HCT116 (cell line): ENCODE measurements around the gene PTGES2. TPM values are rescaled to one million over a fixed set of nuclear protein-coding genes. Genes with fewer than 3 reads are reported as not detected.

Experiments used
- ATAC-seq: fragments of 200-7000 bp; cut with Tn5 transposase; 2 replicates; pipeline ENCODE4 v1.9.1; 2020; ENCODE audit warnings: mild to moderate bottlenecking, moderate library complexity
- BruUV-seq: library from RNA; stranded (reverse); fragments of 400-500 nt; replicated peaks from 2 replicates; lab custom pipeline; 2021; lab: Mats Ljungman, UMichigan
- CTCF ChIA-PET: fragments of 300-600 bp; sonication (Branson Sonifier 250); formaldehyde crosslinking; loops from one replicate; lab custom pipeline; 2021; ENCODE audit warnings: antibody characterized with exemption; lab: Charles Lee
- POLR2A ChIA-PET: fragments of 300-600, 350-600 bp; sonication (Branson Sonifier 250); formaldehyde crosslinking; loops from one replicate; lab custom pipeline; 2021; ENCODE audit warnings: antibody characterized with exemption; lab: Charles Lee
- RAD21 ChIA-PET, 2 experiments: fragments of 300-600 bp; sonication (Branson Sonifier 250); formaldehyde crosslinking; loops; one replicate each; lab custom pipeline; 2023; ENCODE audit warnings: low total read pairs in 2 of 2; ENCODE audit not compliant: uncharacterized antibody in 2 of 2, unreplicated experiment in 2 of 2, low non-redundant PET in 1 of 2; lab: Charles Lee
- DNase-seq: peaks from one replicate; pipeline ENCODE4 v3.0.0-alpha.2; 2010; ENCODE audit warnings: low read depth, low spot score
- H2AFZ ChIP-seq: fragments of 200-600 bp; shearing (Covaris generic), sonication (generic); 2 replicates; pipeline ENCODE4 v1.6.1; 2017; ENCODE audit warnings: low read depth, mixed run types, mixed read lengths, antibody characterized with exemption, low read length; ENCODE audit not compliant: poor library complexity, severe bottlenecking
- H3K27ac ChIP-seq: 2 replicates; pipeline ENCODE4 v1.5.1; 2012; ENCODE audit warnings: low read depth, low read length
- H3K27me3 ChIP-seq: fragments of 200-600 bp; sonication (generic); 2 replicates; pipeline ENCODE4 v1.6.1; 2016; ENCODE audit warnings: mixed run types, low read length, mixed read lengths; ENCODE audit not compliant: insufficient read depth
- H3K36me3 ChIP-seq, 2 experiments: fragments of 200-500 bp in 1 of 2; fragments of 200-600 bp in 1 of 2; sonication (Bioruptor generic) in 1 of 2; sonication (generic) in 1 of 2; 2 replicates each; pipeline versions ENCODE4 v1.5.1 to v1.6.1; 2014 to 2016; ENCODE audit warnings: low read length in 2 of 2, inconsistent platforms in 1 of 2, mixed read lengths in 1 of 2, mixed run types in 1 of 2; ENCODE audit not compliant: insufficient read depth in 2 of 2, control insufficient read depth in 1 of 2
- H3K4me1 ChIP-seq, 2 experiments: fragments of 200-600 bp in 1 of 2; sonication (generic) in 1 of 2; 2 replicates each; pipeline versions ENCODE4 v1.5.1 to v1.6.1; 2012 to 2017; ENCODE audit warnings: low read length in 2 of 2, inconsistent platforms in 1 of 2, mild to moderate bottlenecking in 1 of 2, mixed read lengths in 1 of 2, mixed run types in 1 of 2, moderate library complexity in 1 of 2; ENCODE audit not compliant: insufficient read depth in 2 of 2, control insufficient read depth in 1 of 2
- H3K4me2 ChIP-seq: fragments of 200-600 bp; sonication (generic); 2 replicates; pipeline ENCODE4 v1.6.1; 2017; ENCODE audit warnings: mixed run types, low read length, mixed read lengths
- H3K4me3 ChIP-seq, 2 experiments: fragments of 200-600 bp in 1 of 2; sonication (generic) in 1 of 2; replicated peaks in 1 of 2; 2 replicates each; pipeline ENCODE4 v1.5.1; 2011 to 2016; ENCODE audit warnings: low read length in 2 of 2, control low read depth in 1 of 2, low read depth in 1 of 2, mild to moderate bottlenecking in 1 of 2, mixed read lengths in 1 of 2, mixed run types in 1 of 2
- H3K79me2 ChIP-seq: fragments of 200-600 bp; sonication (generic); 2 replicates; pipeline ENCODE4 v1.6.1; 2017; ENCODE audit warnings: mild to moderate bottlenecking, mixed run types, low read length, moderate library complexity, mixed read lengths; ENCODE audit not compliant: insufficient read depth
- H3K9ac ChIP-seq: fragments of 200-600 bp; sonication (generic); 2 replicates; pipeline ENCODE4 v1.6.1; 2016; ENCODE audit warnings: low read length, mixed read lengths
- H3K9me2 ChIP-seq: fragments of 200-600 bp; sonication (generic), shearing (Covaris generic); 2 replicates; pipeline ENCODE4 v1.6.1; 2017; ENCODE audit warnings: mixed run types, mild to moderate bottlenecking, moderate library complexity; ENCODE audit not compliant: insufficient read depth
- H3K9me3 ChIP-seq, 2 experiments: fragments of 200-500 bp in 1 of 2; fragments of 200-600 bp in 1 of 2; sonication (Bioruptor generic) in 1 of 2; sonication (generic) in 1 of 2; 2 replicates each; pipeline ENCODE4 v1.6.1; 2014 to 2017; ENCODE audit warnings: low read length in 2 of 2, mixed read lengths in 2 of 2, inconsistent platforms in 1 of 2, low read depth in 1 of 2, mild to moderate bottlenecking in 1 of 2, mixed run types in 1 of 2, moderate library complexity in 1 of 2; ENCODE audit not compliant: control insufficient read depth in 1 of 2, insufficient read depth in 1 of 2
- H4K20me1 ChIP-seq: fragments of 200-600 bp; sonication (generic), shearing (Covaris generic); 2 replicates; pipeline ENCODE4 v1.6.1; 2017; ENCODE audit warnings: mixed run types, mild to moderate bottlenecking, moderate library complexity; ENCODE audit not compliant: insufficient read depth
- CEBPB ChIP-seq: IDR thresholded peaks from 2 replicates; pipeline ENCODE4 v1.6.1; 2012; ENCODE audit warnings: low read depth
- RAD21 ChIP-seq: IDR thresholded peaks from 2 replicates; pipeline ENCODE4 v1.6.1; 2012; ENCODE audit warnings: low read depth, mild to moderate bottlenecking
- SIN3A ChIP-seq: IDR thresholded peaks from 2 replicates; pipeline ENCODE4 v1.6.1; 2012; ENCODE audit warnings: low read depth
- SRF ChIP-seq: IDR thresholded peaks from 2 replicates; pipeline ENCODE4 v1.6.1; 2012; ENCODE audit warnings: low read depth
- TCF7L2 ChIP-seq: IDR thresholded peaks from 2 replicates; pipeline ENCODE4 v1.7.0; 2011; ENCODE audit warnings: borderline replicate concordance, inconsistent platforms; ENCODE audit not compliant: insufficient read depth, insufficient read length; ENCODE audit errors: extremely low read depth
- ZBTB33 ChIP-seq: IDR thresholded peaks from 2 replicates; pipeline ENCODE4 v1.6.1; 2011; ENCODE audit warnings: mild to moderate bottlenecking, low read length, moderate library complexity; ENCODE audit not compliant: insufficient replicate concordance; ENCODE audit errors: extremely low read depth
- intact Hi-C: fragments of 100-400 bp; cut with micrococcal nuclease; formaldehyde crosslinking; loops from 2 replicates; pipeline ENCODE4 v1.10.0; 2022
- total RNA-seq: library from RNA; stranded (reverse); gene quantifications from one replicate; pipeline ENCODE4 v1.2.1, GENCODE V29; 2021; ENCODE audit not compliant: unreplicated experiment
- TF ChIP-seq, protein P1 (sequence below): IDR thresholded peaks from 2 replicates; pipeline ENCODE4 v1.6.1; 2012

Gene PTGES2
- total RNA-seq, 1 experiment from 2014 or later, result 148 TPM

DNA sequence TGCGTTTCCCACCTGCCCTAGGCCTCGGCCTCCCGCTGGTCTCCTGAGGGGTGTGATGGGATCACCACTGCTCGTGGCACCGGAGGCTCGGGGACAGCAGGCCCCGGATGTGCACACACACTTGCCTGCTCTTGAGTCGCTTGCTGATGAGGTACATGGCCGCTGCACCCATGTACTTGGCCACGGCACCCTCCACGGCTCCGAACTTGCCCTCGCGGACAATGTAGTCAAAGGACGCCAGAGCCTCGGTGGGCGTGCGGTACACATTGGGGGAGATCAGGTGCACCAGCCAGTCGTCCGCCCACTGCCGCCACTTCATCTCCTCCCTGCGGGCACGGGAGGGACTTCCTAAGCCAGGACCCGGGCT is 4.7 kb downstream of the PTGES2 start:
- TF ChIP-seq CEBPB (no peak), SRF (no peak)
- Histone ChIP-seq H3K9ac (no peak overlapping the region), H3K27me3 (no peaks in the 10 kb centered on the region), H3K27ac (no peak overlapping the region), H3K4me3 (no peak overlapping the region), H4K20me1 (peaks cover 9% of the 10 kb centered on the region; the same call in 1 of the 2 replicates), H3K9me3 (no peaks in the 10 kb centered on the region), H3K79me2 (peaks cover 39% of the 10 kb centered on the region), H2AFZ (no peak overlapping the region), H3K4me2 (no peak overlapping the region), H3K36me3 (peaks cover 6 to 30% of the 10 kb centered on the region in 2 experiments; a peak in 3 of 4 replicates), H3K9me2 (no peaks in the 10 kb centered on the region), H3K4me1 (peaks cover 12 to 22% of the 10 kb centered on the region in 2 experiments)
- POLR2A ChIA-PET, result no interaction called here
- ATAC-seq (no peak), DNase-seq (no peak)
- intact Hi-C loops, result no loop called here
- RAD21 ChIA-PET, result no interaction called here
- CTCF ChIA-PET, result no interaction called here
- BruUV-seq, result no TSS peak

- BruUV-seq, result no TSS peak
- DNase-seq (no peak), ATAC-seq (no peak)
- Histone ChIP-seq H3K4me2 (no peak overlapping the region), H3K4me3 (no peak overlapping the region), H3K9me2 (no peaks in the 10 kb centered on the region), H4K20me1 (peaks cover 9% of the 10 kb centered on the region; the same call in 1 of the 2 replicates), H3K36me3 (peaks cover 6 to 30% of the 10 kb centered on the region in 2 experiments; a peak in 3 of 4 replicates), H2AFZ (no peak overlapping the region), H3K27me3 (no peaks in the 10 kb centered on the region), H3K79me2 (peaks cover 36% of the 10 kb centered on the region), H3K9me3 (no peaks in the 10 kb centered on the region), H3K4me1 (peaks cover 12 to 23% of the 10 kb centered on the region in 2 experiments), H3K9ac (no peak overlapping the region), H3K27ac (no peak overlapping the region)
- TF ChIP-seq CEBPB (no peak), TCF7L2 (no peak), SIN3A (no peak), RAD21 (no peak), ZBTB33 (no peak)
- TF ChIP-seq, protein P1, sequence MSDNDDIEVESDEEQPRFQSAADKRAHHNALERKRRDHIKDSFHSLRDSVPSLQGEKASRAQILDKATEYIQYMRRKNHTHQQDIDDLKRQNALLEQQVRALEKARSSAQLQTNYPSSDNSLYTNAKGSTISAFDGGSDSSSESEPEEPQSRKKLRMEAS, result no peak
- intact Hi-C loops, result no loop called here
- RAD21 ChIA-PET, result no interaction called here
- POLR2A ChIA-PET, result no interaction called here
- CTCF ChIA-PET, result no interaction called here
Observed at GRCh38 chr9:128121924-128122808, 5.4 kb downstream of the PTGES2 start.
